Bone marrow (tissue), 2 donors: ENCODE measurements around the gene TRPV4.

ENCODE experiments used
- DNase-seq, 2 donors: peaks; one replicate each; lab custom pipeline; 2025; lab: John Stamatoyannopoulos, UW

Gene TRPV4

GRCh38 chr12:109827566-109828550, 5.3 kb downstream of the TRPV4 start:
- DNase-seq: peak in 1 of 2 donors; percentile 80

- no peak for DNase-seq
Measured at GRCh38 chr12:109827080-109827479, 6.1 kb downstream of the TRPV4 start.

GRCh38 chr12:109824731-109825130, 8.5 kb downstream of the TRPV4 start:
- no peak for DNase-seq

GRCh38 chr12:109822951-109823411, 10.2 kb downstream of the TRPV4 start:
- DNase-seq: no peak

GRCh38 chr12:109822416-109822815, 10.8 kb downstream of the TRPV4 start:
- no peak for DNase-seq

GRCh38 chr12:109821968-109822367, 11.2 kb downstream of the TRPV4 start:
- no peak for DNase-seq

GRCh38 chr12:109820816-109821381, 12.3 kb downstream of the TRPV4 start:
- DNase-seq: no peak

GRCh38 chr12:109818905-109819500, 14.2 kb downstream of the TRPV4 start:
- no peak for DNase-seq

- no peak for DNase-seq
Measured at GRCh38 chr12:109818253-109818652, 14.9 kb downstream of the TRPV4 start.

- no peak for DNase-seq
Measured at GRCh38 chr12:109817627-109818231, 15.5 kb downstream of the TRPV4 start.

- DNase-seq: no peak
Measured at GRCh38 chr12:109816870-109817269, 16.3 kb downstream of the TRPV4 start.

GRCh38 chr12:109815757-109816617, 17.2 kb downstream of the TRPV4 start:
- DNase-seq: no peak

- DNase-seq: no peak
Measured at GRCh38 chr12:109815225-109815624, 18.0 kb downstream of the TRPV4 start.

GRCh38 chr12:109814600-109815150, 18.5 kb downstream of the TRPV4 start:
- DNase-seq: no peak

GRCh38 chr12:109813810-109814416, 19.3 kb downstream of the TRPV4 start:
- DNase-seq: no peak

GRCh38 chr12:109811624-109811995, 21.6 kb downstream of the TRPV4 start:
- no peak for DNase-seq

GRCh38 chr12:109810954-109811623, 22.1 kb downstream of the TRPV4 start:
- no peak for DNase-seq

- DNase-seq: no peak
Measured at GRCh38 chr12:109808876-109809646, 24.1 kb downstream of the TRPV4 start.

GRCh38 chr12:109807954-109808643, 25.1 kb downstream of the TRPV4 start:
- DNase-seq: no peak
